A673 (cell line): Measurements from ENCODE around the gene HGFAC. TPM values are rescaled to one million over a fixed set of nuclear protein-coding genes. Genes with fewer than 3 reads are reported as not detected.

ENCODE experiments used
- BruUV-seq: library from RNA; stranded (reverse); fragments of 400-500 nt; replicated peaks from 2 replicates; lab custom pipeline; 2021; lab: Mats Ljungman, UMichigan
- CTCF ChIA-PET: fragments of 300-600 bp; sonication (Branson Sonifier 250); formaldehyde crosslinking; loops from one replicate; lab custom pipeline; 2022; ENCODE audit warnings: antibody characterized with exemption; lab: Charles Lee
- POLR2A ChIA-PET: fragments of 300-600 bp; sonication (Branson Sonifier 250); formaldehyde crosslinking; loops from one replicate; lab custom pipeline; 2022; ENCODE audit warnings: antibody characterized with exemption; ENCODE audit not compliant: low non-redundant PET; lab: Charles Lee
- DNase-seq: peaks from one replicate; pipeline ENCODE4 v3.0.0-alpha.2; 2015; ENCODE audit warnings: low spot score
- H3K27ac ChIP-seq: fragments of 200-600 bp; sonication (generic); 2 replicates; pipeline ENCODE4 v1.5.1; 2016; ENCODE audit warnings: mixed run types, low read depth, mild to moderate bottlenecking, mixed read lengths, antibody characterized with exemption, low read length; ENCODE audit not compliant: poor library complexity, severe bottlenecking
- H3K27me3 ChIP-seq: fragments of 200-600 bp; sonication (generic); replicated peaks from 2 replicates; pipeline ENCODE4 v1.6.1; 2017; ENCODE audit warnings: mixed run types, low read depth, mild to moderate bottlenecking, mixed read lengths, antibody characterized with exemption, low read length; ENCODE audit not compliant: insufficient read depth, poor library complexity
- H3K36me3 ChIP-seq: fragments of 200-600 bp; sonication (generic); 2 replicates; pipeline ENCODE4 v1.6.1; 2016; ENCODE audit warnings: mixed run types, mild to moderate bottlenecking, mixed read lengths, antibody characterized with exemption, low read length; ENCODE audit not compliant: insufficient read depth, poor library complexity, severe bottlenecking
- H3K4me1 ChIP-seq: fragments of 200-600 bp; sonication (generic); 2 replicates; pipeline ENCODE4 v1.6.1; 2017; ENCODE audit warnings: mixed run types, mild to moderate bottlenecking, mixed read lengths, antibody characterized with exemption, low read length; ENCODE audit not compliant: insufficient read depth, poor library complexity, severe bottlenecking
- H3K4me3 ChIP-seq: fragments of 200-600 bp; sonication (generic); 2 replicates; pipeline ENCODE4 v1.5.1; 2016; ENCODE audit warnings: low read depth, mixed run types, mild to moderate bottlenecking, mixed read lengths, low read length; ENCODE audit not compliant: poor library complexity, severe bottlenecking
- H3K9me3 ChIP-seq: fragments of 200-600 bp; sonication (generic); 2 replicates; pipeline ENCODE4 v1.6.1; 2016; ENCODE audit warnings: mixed run types, low read depth, mild to moderate bottlenecking, mixed read lengths, antibody characterized with exemption, low read length; ENCODE audit not compliant: poor library complexity, severe bottlenecking
- EZH2 ChIP-seq: fragments of 200-600 bp; sonication (generic); IDR thresholded peaks from 2 replicates; pipeline ENCODE4 v1.6.1; 2017; ENCODE audit warnings: borderline replicate concordance, low read depth, mild to moderate bottlenecking, mixed read lengths, antibody characterized with exemption, low read length; ENCODE audit not compliant: poor library complexity, severe bottlenecking
- intact Hi-C: fragments of 100-400 bp; cut with micrococcal nuclease; formaldehyde crosslinking; loops from one replicate; pipeline ENCODE4 v1.10.0; 2022; ENCODE audit not compliant: unreplicated experiment
- total RNA-seq: library from RNA; stranded (reverse); gene quantifications from 2 replicates; pipeline ENCODE4 v1.2.3, GENCODE V29; 2021
- TF ChIP-seq, protein P1 (sequence below): fragments of 300-800, 200-600 bp; sonication (generic); conservative IDR thresholded peaks from 2 replicates; pipeline ENCODE4 v1.5.1; 2017; ENCODE audit warnings: low read depth, mild to moderate bottlenecking, antibody characterized with exemption, low read length, moderate library complexity, mixed read lengths

The HGFAC gene
- total RNA-seq, 1 experiment from 2014 or later = 4.8 TPM

DNA sequence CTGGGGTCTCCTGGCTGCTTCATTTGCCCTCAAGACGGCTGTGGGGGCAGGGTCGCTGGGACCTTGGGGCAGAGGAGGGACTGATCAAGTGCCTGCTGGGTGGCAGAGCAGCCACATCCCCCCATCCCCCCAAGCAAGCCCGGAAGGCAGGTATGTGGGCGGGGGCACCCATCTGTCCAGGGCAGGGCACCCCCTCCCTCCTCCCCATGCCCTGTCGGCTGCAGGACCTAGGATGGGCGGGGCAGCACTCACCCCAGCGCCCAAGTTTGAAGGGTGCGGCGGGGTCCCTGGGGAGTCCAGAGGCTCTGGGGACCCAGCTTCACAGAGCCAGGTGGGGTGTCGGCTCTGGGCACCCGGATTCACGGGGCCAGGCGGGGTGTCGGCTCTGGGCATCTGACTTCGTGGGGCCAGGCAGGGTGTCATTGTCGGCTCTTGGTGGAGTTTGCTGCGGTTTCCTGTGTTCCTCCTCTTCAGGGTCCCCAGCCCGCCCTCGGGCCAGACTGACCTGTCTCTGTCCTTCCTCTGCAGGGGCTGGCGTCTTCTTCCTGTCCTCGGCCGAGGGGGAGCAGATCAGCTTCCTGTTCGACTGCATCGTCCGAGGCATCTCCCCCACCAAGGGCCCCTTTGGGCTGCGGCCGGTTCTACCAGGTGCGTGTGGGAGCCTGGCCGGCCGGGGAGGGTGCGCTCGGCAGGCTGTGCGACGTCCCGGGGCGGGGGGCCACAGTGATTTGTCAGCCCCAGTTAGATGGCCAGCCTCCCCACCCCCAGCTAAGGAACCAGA, 43.4 kb downstream of the HGFAC start:
- DNase-seq = no peak
- no peak overlapping the region for H3K4me3 ChIP-seq
- H3K4me1 ChIP-seq = no peaks in the 10 kb centered on the region
- ChIA-PET CTCF (no interaction called here), POLR2A (no interaction called here)
- peaks cover 47% of the 10 kb centered on the region for H3K27me3 ChIP-seq
- H3K27ac ChIP-seq = no peak overlapping the region
- TF ChIP-seq, protein P1, sequence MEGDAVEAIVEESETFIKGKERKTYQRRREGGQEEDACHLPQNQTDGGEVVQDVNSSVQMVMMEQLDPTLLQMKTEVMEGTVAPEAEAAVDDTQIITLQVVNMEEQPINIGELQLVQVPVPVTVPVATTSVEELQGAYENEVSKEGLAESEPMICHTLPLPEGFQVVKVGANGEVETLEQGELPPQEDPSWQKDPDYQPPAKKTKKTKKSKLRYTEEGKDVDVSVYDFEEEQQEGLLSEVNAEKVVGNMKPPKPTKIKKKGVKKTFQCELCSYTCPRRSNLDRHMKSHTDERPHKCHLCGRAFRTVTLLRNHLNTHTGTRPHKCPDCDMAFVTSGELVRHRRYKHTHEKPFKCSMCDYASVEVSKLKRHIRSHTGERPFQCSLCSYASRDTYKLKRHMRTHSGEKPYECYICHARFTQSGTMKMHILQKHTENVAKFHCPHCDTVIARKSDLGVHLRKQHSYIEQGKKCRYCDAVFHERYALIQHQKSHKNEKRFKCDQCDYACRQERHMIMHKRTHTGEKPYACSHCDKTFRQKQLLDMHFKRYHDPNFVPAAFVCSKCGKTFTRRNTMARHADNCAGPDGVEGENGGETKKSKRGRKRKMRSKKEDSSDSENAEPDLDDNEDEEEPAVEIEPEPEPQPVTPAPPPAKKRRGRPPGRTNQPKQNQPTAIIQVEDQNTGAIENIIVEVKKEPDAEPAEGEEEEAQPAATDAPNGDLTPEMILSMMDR = no peak
- no peak for TF ChIP-seq EZH2
- intact Hi-C loops = no loop called here
- BruUV-seq = no TSS peak
- no peaks in the 10 kb centered on the region for H3K9me3 ChIP-seq
- no peaks in the 10 kb centered on the region for H3K36me3 ChIP-seq

DNA sequence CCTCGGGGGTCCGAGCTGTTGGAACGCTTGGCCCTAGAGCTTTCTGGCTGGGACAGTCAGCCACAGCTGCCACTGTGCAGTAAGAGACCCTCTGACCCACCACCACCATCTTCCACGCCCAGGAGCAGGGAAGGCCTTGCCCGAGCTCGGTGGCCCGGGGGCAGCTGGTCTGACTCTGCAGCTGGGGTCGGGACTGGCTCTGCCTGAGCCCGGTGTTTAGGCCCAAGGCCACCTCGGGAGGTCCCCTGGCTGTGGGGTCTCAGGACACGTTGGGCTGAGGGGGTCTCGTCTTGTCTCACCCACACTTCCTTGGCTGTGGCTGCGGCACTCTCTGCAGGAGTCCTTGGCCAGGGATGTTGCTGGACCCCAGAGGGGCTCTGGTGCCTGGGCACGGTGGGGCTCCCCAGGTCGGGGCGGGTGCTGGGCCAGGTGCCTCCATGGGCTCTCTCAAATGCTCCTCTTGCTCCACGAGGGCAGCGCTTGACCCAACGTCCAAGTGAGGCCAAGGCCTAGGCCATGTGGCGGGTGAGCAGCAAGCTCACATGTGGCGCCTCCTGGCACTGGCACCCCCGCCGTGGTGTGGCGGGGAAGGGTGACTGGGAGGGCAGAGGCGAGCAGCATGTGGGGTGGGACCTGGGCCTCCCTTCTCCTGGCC, 44.2 kb downstream of the HGFAC start:
- intact Hi-C loops = no loop called here
- H3K27me3 ChIP-seq = peaks cover 47% of the 10 kb centered on the region
- no peak overlapping the region for H3K4me3 ChIP-seq
- H3K27ac ChIP-seq = no peak overlapping the region
- H3K9me3 ChIP-seq = no peaks in the 10 kb centered on the region
- ChIA-PET POLR2A (no interaction called here), CTCF (no interaction called here)
- no TSS peak for BruUV-seq
- no peak for DNase-seq
- no peaks in the 10 kb centered on the region for H3K4me1 ChIP-seq
- no peaks in the 10 kb centered on the region for H3K36me3 ChIP-seq
- TF ChIP-seq, protein P1 = no peak
- TF ChIP-seq EZH2 = no peak

DNA sequence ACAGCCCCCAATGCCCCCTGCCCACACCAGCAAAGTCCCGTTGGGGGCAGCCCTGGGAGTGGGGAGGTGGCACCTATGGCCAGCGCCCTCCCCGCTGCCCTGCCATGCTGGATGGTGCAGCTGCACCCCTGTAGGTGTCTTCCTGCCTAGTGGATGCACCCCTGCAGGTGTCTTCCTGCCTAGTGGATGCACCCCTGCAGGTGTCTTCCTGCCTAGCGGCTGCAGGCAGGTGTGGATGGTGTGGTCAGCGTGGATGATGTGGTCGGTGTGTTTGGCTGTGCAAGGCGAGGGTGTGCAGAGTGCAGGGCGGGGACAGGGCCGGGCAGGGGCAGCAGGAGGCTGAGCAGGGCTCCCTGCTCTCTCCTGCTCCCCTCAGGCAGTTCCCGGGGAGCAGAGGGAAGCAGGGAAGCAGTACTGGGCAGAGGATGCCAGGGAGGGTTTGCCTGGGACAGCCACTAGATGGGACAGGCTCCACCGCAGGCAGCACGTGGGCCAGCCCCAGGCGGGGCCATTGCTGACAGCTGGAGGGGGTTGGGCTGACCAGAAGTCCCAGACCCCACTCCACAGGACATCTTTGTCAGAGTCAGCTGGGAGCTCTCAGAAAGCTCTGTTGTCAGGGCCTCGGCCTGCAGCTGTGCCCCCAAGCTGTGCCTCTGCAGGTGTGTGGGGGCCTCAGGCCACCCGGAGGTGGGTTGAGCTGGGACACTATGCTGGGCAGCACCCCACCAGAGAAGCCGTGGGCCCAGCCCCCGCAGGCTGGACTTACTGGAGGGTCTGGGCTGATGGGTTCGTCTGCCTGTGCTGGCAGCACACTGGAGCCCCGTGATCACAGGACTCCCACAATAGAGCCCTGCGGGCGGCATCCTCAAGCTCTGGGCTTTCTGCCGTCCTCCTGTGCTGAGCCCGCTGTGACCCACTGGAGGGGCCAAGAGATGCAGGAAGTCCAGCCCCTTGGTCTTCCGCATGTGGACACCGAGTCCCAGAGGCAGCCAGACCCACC, 45.1 kb downstream of the HGFAC start:
- Histone ChIP-seq H3K4me3 (no peak overlapping the region), H3K27me3 (peaks cover 53% of the 10 kb centered on the region), H3K9me3 (no peaks in the 10 kb centered on the region), H3K36me3 (no peaks in the 10 kb centered on the region), H3K27ac (no peak overlapping the region), H3K4me1 (no peaks in the 10 kb centered on the region)
- POLR2A ChIA-PET = no interaction called here
- no peak for TF ChIP-seq EZH2
- TF ChIP-seq, protein P1 = no peak
- CTCF ChIA-PET = no interaction called here
- BruUV-seq = no TSS peak
- intact Hi-C loops = no loop called here
- no peak for DNase-seq
